ENCODE results near the gene MANBA.

MANBA gene

DNA sequence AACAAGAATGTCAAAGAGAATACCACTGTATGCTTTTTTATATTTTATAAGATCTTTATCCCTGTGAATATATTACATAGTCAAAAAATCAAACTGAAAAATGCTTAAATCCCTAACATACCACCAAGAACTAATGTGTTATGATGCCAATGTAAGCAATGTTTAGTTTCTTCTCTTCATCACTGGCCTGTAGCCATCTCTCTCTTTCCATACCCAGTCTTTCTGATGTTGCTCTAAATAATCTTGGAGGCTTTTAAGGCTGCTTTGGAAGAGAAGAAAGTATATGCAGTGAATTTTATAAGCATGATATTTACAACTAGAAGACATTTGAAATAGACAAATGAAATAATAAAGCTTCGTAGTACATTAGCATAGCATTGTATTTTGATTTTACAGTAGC lies 176.7 kb downstream of the MANBA start:
- DNase-seq = no peak
- intact Hi-C loops (cut with DNase I) = no loop called here
